ENCODE data around the gene ZNF324. TPM values are rescaled to one million over a fixed set of nuclear protein-coding genes. Genes with fewer than 3 reads are reported as not detected.

Gene ZNF324
- total RNA-seq, 1 experiment from 2014 or later = 12.7 TPM

- no CpG with 5 or more reads among the region's 11 CpGs for WGBS (ENCODE audit: extremely low coverage, insufficient read length, low lambda C conversion rate)
- no peak for DNase-seq
Observed at GRCh38 chr19:58450856-58451357, 16.0 kb upstream of the ZNF324 start.

More at GRCh38 chr19:58450856-58451357, 16.0 kb upstream of the ZNF324 start:
- peak overlapping the region; percentile 80 for H2AFZ ChIP-seq (ENCODE audit: low read length)
- no peak overlapping the region for H3K56ac ChIP-seq (ENCODE audit: insufficient read length, low read depth, low read length)
- Mint-ChIP-seq H3K4me1 (peaks cover 12 to 13% of the 10 kb centered on the region in 2 experiments), H3K4me3 (peak overlapping the region; percentile 71 to 84), H3K27me3 (ENCODE audit: low read depth) (peaks cover 59% of the 10 kb centered on the region), H3K27ac (no peak overlapping the region), H3K36me3 (ENCODE audit: insufficient read depth in 1 of 3, low read depth in 3 of 3) (peaks cover 3 to 10% (median 4%) of the 10 kb centered on the region in 3 experiments; a peak in 5 of 7 replicates), H3K9me3 (peaks cover 29 to 32% of the 10 kb centered on the region in 2 experiments)
- H3K18ac ChIP-seq (ENCODE audit: insufficient read length, low read depth, low read length) = no peak overlapping the region
- no peak overlapping the region for H4K5ac ChIP-seq (ENCODE audit: insufficient read length, low read depth, low read length)
- no peak overlapping the region for H2BK5ac ChIP-seq (ENCODE audit: insufficient read length, low read length)
- H2BK20ac ChIP-seq (ENCODE audit: low read depth, low read length, poor library complexity, severe bottlenecking) = no peak overlapping the region
- no peak overlapping the region for H3K14ac ChIP-seq (ENCODE audit: insufficient read depth, low read length)
- peaks cover 3% of the 10 kb centered on the region; the same call in 1 of the 2 replicates for H3K27me3 ChIP-seq (ENCODE audit: insufficient read depth, low read length)
- peak overlapping the region; percentile 49 for H3K4me2 ChIP-seq (ENCODE audit: insufficient read depth, insufficient read length, low read length)
- H3K79me2 ChIP-seq (ENCODE audit: insufficient read depth, low read length) = no peaks in the 10 kb centered on the region
- H3K9me3 ChIP-seq (ENCODE audit: control insufficient read depth, low read depth, low read length) = peaks cover 4% of the 10 kb centered on the region
- no peak overlapping the region for H2BK120ac ChIP-seq (ENCODE audit: low read depth, low read length, poor library complexity, severe bottlenecking)
- no peaks in the 10 kb centered on the region for H3K79me1 ChIP-seq (ENCODE audit: insufficient read depth, low read depth, low read length, poor library complexity, severe bottlenecking)
- H4K91ac ChIP-seq (ENCODE audit: insufficient read length, low read depth, low read length) = no peak overlapping the region
- H3K4ac ChIP-seq (ENCODE audit: low read depth, low read length) = no peak overlapping the region
- H3T11ph ChIP-seq (ENCODE audit: low read length) = no peak overlapping the region
- H4K8ac ChIP-seq (replicated peaks; ENCODE audit: insufficient read length, low read depth, low read length) = no peak overlapping the region
- H3K9ac ChIP-seq (ENCODE audit: extremely low read depth, insufficient read length, low read length) = no peak overlapping the region
- H3K23ac ChIP-seq (ENCODE audit: insufficient read length, low read depth, low read length) = no peak overlapping the region
- H4K20me1 ChIP-seq (ENCODE audit: control insufficient read depth, insufficient read depth, insufficient read length) = no peaks in the 10 kb centered on the region
- no peak overlapping the region for H3K27ac ChIP-seq (ENCODE audit: insufficient read length, low read depth, low read length)
- no peak overlapping the region for H2BK15ac ChIP-seq (ENCODE audit: low read depth, low read length)
- TF ChIP-seq, protein P1, sequence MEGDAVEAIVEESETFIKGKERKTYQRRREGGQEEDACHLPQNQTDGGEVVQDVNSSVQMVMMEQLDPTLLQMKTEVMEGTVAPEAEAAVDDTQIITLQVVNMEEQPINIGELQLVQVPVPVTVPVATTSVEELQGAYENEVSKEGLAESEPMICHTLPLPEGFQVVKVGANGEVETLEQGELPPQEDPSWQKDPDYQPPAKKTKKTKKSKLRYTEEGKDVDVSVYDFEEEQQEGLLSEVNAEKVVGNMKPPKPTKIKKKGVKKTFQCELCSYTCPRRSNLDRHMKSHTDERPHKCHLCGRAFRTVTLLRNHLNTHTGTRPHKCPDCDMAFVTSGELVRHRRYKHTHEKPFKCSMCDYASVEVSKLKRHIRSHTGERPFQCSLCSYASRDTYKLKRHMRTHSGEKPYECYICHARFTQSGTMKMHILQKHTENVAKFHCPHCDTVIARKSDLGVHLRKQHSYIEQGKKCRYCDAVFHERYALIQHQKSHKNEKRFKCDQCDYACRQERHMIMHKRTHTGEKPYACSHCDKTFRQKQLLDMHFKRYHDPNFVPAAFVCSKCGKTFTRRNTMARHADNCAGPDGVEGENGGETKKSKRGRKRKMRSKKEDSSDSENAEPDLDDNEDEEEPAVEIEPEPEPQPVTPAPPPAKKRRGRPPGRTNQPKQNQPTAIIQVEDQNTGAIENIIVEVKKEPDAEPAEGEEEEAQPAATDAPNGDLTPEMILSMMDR (conservative IDR thresholded peaks at IDR 0.05) = no peak
- H2AK5ac ChIP-seq (ENCODE audit: insufficient read length, low read length) = no peak overlapping the region
- peaks cover 3% of the 10 kb centered on the region for H3K23me2 ChIP-seq (ENCODE audit: insufficient read length, low read depth, low read length, poor library complexity, severe bottlenecking)
- H3K4me1 ChIP-seq (ENCODE audit: insufficient read depth, low read length) = no peaks in the 10 kb centered on the region
- no peak overlapping the region for H2BK12ac ChIP-seq (ENCODE audit: insufficient read length, low read depth, low read length)

Data from H9 (cell line).